Measurements from ENCODE around the gene POU5F1. TPM values are rescaled to one million over a fixed set of nuclear protein-coding genes. Genes with fewer than 3 reads are reported as not detected.

Gene POU5F1
- total RNA-seq, 1 donor from 2014 or later, result 1.6 TPM

DNA sequence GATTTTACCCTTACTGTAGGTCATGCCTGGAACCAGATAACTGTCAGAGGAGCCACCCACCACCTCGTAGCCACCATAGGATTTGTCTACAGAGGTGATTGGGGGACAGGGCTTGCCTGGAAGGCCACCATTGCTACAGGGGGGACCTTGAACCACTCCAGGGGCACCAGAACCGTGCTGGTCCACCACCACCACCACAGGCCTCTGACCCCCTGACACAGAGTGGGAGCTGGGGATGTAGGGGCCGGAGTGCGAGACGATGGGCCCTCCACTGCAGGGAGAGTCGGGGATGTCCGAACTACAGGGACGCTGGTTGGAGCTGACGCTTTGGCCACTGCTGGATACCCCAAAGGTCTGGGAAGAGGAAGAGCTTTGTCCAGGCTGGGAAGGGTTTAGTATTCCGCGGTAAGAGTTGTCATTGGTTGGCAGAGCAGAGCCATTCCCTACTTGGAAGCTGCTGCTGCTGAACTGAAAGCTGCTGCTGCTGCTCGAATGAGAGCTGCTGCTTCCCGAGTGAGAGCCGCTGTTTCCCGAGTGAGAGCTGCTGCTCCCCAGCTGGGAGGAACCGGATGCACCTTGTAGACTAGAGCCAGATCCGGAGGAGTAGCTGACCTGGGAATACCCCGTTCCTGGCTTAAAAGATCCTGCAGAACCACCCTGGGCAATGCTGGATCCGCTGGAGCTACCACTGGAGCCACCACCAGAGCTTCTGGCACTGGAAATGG is 53.7 kb downstream of the POU5F1 start:
- DNase-seq (ENCODE audit: low read depth, low spot score), result no peak

DNA sequence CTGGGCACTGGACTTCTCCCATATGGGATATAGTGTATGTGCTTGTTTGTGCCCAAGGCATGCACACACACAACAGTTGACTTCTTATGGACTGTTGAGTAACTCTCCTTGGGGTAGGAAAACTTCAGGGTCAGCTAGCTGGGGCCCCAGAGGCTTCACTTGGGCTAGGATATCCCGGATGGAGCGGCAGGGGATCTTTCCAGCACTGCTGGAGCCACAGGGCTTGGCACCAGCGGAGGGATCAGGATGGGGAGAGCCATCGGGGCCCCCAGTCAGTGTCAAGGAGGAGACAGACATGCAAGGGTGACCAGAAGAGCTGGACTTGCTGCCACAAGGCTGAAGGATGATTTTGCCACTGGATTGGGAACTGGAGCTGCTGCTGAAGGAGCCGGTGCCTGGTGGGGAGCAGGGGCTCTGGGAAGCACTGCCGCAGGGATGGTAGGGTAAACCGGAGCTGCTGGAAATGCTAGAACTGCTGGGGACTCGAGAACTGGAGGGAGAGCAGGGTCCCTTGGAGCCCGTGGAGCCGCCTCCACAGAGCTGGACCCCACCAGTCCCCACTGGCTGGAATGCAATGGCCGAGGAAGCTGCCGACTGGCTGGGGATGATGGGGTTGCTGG is 54.4 kb downstream of the POU5F1 start:
- DNase-seq (ENCODE audit: low read depth, low spot score), result no peak

DNA sequence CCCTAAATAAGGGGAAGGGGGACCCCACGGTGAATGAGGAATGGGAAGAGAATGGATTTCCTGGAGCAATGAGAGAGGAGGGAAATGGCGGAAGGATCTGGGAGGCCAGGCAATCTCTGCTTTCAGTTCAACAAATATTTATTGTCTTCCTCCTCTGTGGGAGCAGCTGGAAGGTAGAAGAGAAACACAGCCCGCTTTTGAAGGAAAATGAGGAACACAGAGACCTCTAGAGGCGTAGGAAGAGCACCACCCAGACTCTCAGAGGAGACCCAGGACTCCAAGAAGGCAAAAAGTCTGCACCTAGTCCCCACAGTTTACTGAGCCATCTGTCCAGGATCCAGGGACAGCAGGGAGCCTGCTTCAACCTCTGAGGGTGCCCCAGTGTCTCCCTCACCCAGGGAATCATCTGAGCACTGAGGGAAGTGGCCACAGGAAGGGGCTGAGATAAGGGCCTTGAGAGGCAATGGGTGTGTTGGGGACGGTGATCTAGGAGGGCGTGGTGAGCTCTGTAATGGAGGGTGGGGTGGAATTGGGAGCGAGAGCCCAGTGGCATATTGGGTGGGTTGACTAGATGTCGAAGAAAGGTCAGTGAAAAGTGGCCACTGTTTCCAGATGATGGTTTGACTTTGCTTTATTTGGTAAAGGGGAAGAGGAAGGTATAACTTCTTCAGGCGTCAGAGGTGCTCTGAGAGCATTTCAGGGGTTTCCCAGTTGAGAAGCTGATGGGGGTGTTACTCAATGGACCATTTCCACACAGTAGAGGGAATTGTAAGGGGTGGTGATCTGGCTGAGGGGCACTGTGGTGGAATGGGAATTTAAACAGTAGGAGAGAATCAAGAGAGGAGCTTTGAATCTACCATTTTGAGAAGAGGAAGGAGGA is 55.3 kb downstream of the POU5F1 start:
- no peak for DNase-seq (ENCODE audit: low read depth, low spot score)

DNA sequence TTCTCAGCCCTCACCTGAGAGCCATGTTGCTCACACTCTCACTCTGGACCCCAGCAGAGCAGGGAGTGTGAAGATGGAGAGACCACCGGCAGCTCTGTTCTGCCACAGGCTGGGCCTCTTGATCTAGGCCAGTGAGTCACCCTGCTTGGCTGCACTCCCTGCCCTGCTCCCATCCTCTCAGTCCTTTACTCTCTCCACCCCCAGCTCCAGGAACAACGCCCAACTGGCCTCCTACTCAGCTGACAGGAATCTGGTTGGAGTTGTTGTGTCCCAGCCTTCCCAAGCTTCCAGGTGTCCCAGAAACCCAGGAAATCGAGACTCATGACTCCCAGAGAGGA is 56.0 kb downstream of the POU5F1 start, which contains the start of gene PSORS1C1:
Gene PSORS1C1 (plus strand): TSS at position 260 of the 338 bp plus-strand sequence. CDS start 14,833 bp downstream, outside the sequence.
- DNase-seq (ENCODE audit: low read depth, low spot score), result peak; percentile 70

Other genes with a start within 250 kb of the POU5F1 start
- gene SFTA2, start 238.5 kb downstream of the POU5F1 start, total RNA-seq, result not detected in 2 replicates
- not detected in 2 replicates for gene MUCL3, start 229.7 kb downstream of the POU5F1 start, total RNA-seq
- gene MUC21, start 187.0 kb downstream of the POU5F1 start, total RNA-seq, result not detected in 2 replicates
- not detected in 2 replicates for gene MUC22, start 160.2 kb downstream of the POU5F1 start, total RNA-seq
- gene C6orf15, start 58.1 kb downstream of the POU5F1 start, total RNA-seq, result not detected in 2 replicates
- gene PSORS1C1, start 55.9 kb downstream of the POU5F1 start, total RNA-seq, result 2.2 and 2.4 TPM in 2 replicates
- not detected in 2 replicates for gene CDSN, start 50.2 kb downstream of the POU5F1 start, total RNA-seq
- not detected in 2 replicates for gene PSORS1C2, start 31.6 kb downstream of the POU5F1 start, total RNA-seq
- gene CCHCR1, start 12.9 kb downstream of the POU5F1 start, total RNA-seq, result 16.3 and 27.6 TPM in 2 replicates
- 20.4 and 44.6 TPM in 2 replicates for gene TCF19, start 12.1 kb downstream of the POU5F1 start, total RNA-seq
- 260 and 426 TPM in 2 replicates for gene HLA-C, start 101.4 kb upstream of the POU5F1 start, total RNA-seq
- gene HLA-B, start 186.5 kb upstream of the POU5F1 start, total RNA-seq, result 180 and 538 TPM in 2 replicates
- 52.4 and 72.9 TPM in 2 replicates for gene MICA, start 232.9 kb upstream of the POU5F1 start, total RNA-seq

Measured in pulmonary artery endothelial cell (primary cell).